K562 (cell line): ENCODE data around the gene CGREF1. TPM values are rescaled to one million over a fixed set of nuclear protein-coding genes. Genes with fewer than 3 reads are reported as not detected.

Experiments used
- EGR1 ChIP-seq: fragments of 450-650 bp; conservative IDR thresholded peaks from 2 replicates; pipeline ENCODE4 v1.6.1; 2017; ENCODE audit warnings: mild to moderate bottlenecking
- HDAC2 ChIP-seq: fragments of 450-650 bp; IDR thresholded peaks from 2 replicates; pipeline ENCODE4 v1.6.1; 2016; ENCODE audit warnings: mild to moderate bottlenecking
- HLTF ChIP-seq: fragments of 450-650 bp; IDR thresholded peaks from 2 replicates; pipeline ENCODE4 v1.6.1; 2016
- LARP7 ChIP-seq: fragments of 450-650 bp; IDR thresholded peaks from 2 replicates; pipeline ENCODE4 v1.6.1; 2016
- MCM5 ChIP-seq: fragments of 450-650 bp; IDR thresholded peaks from 2 replicates; pipeline ENCODE4 v1.6.1; 2016; ENCODE audit warnings: low read depth
- PHTF2 ChIP-seq: fragments of 250-450 bp; sonication (Bioruptor Pico); IDR thresholded peaks from 2 replicates; pipeline ENCODE4 v1.5.0; 2021; ENCODE audit warnings: mild to moderate bottlenecking
- POLR2G ChIP-seq: fragments of 200-400 bp; formaldehyde crosslinking; IDR thresholded peaks from 2 replicates; pipeline ENCODE4 v1.6.1; 2017; ENCODE audit warnings: low read depth, mild to moderate bottlenecking, antibody characterized with exemption, low read length, moderate library complexity
- PRMT5 ChIP-seq: sonication (generic); formaldehyde crosslinking; IDR thresholded peaks from 2 replicates; pipeline ENCODE4 v1.5.0; 2020; ENCODE audit warnings: missing genetic modification reagents
- RBFOX2 ChIP-seq: fragments of 200-400 bp; formaldehyde crosslinking; IDR thresholded peaks from 2 replicates; pipeline ENCODE4 v1.6.1; 2017; ENCODE audit warnings: low read depth, mild to moderate bottlenecking, low read length, moderate library complexity
- ZBTB40 ChIP-seq, 2 experiments: fragments of 450-650 bp in 1 of 2; sonication (generic) in 1 of 2; formaldehyde crosslinking in 1 of 2; IDR thresholded peaks; 2 replicates each; pipeline versions ENCODE4 v1.7.1 to v1.9.0; 2016 to 2022; ENCODE audit warnings: inconsistent platforms in 1 of 2, mild to moderate bottlenecking in 1 of 2, missing genetic modification reagents in 1 of 2
- ZNF407 ChIP-seq: fragments of 450-650 bp; IDR thresholded peaks from 2 replicates; pipeline ENCODE4 v1.6.1; 2016; ENCODE audit warnings: low read depth
- polyA plus RNA-seq, 8 experiments: library from polyadenylated mRNA; depleted of rRNA in 4 of 8; stranded (reverse) in 5 of 8; unstranded in 3 of 8; fragments of >200 nt; fragmentation: Nextera tagmentation in 2 of 8; fragmentation: Illumina TruSeq in 1 of 8; extraction: Ambion mirVana in 2 of 8; extraction: Trizol in 1 of 8; gene quantifications; 2 replicates each; pipeline versions ENCODE4 v1.2.1 to v1.2.3, GENCODE V29; 2011 to 2014; ENCODE audit warnings: inconsistent platforms in 1 of 8, missing spikeins in 1 of 8
- total RNA-seq, 7 experiments: library from RNA; depleted of rRNA in 6 of 7; stranded (reverse); fragments of >200 nt in 6 of 7; fragmentation: Illumina TruSeq in 2 of 7; extraction: Trizol in 2 of 7; gene quantifications; 2 replicates each; pipeline versions ENCODE4 v1.2.1 to v1.2.3, GENCODE V29; 2011 to 2021; ENCODE audit warnings: low replicate concordance in 1 of 7

Gene CGREF1
- total and polyA plus RNA-seq, 9 of the 15 experiments (the other 6 are each of a cell fraction or from before 2014, with no cell fraction given), result 0.07 to 0.50 (median 0.37) TPM

- TF ChIP-seq ZNF407 (no peak), POLR2G (peak; percentile 3; the same call in 1 of the 2 replicates), HLTF (no peak), HDAC2 (peak; percentile 20; the same call in 1 of the 2 replicates), EGR1 (peak; percentile 89; the same call in 1 of the 2 replicates), PRMT5 (CRISPR knock-in tag) (no peak), MCM5 (no peak), LARP7 (0 out of 2 replicates have a peak, but pooled peaks have one; percentile 17), PHTF2 (CRISPR knock-in tag) (no peak), ZBTB40 (IDR thresholded peaks at IDR 0.05) (peak; percentile 8; the same call in 1 of the 2 replicates), ZBTB40 (CRISPR knock-in tag; IDR thresholded peaks at IDR 0.05) (no peak), RBFOX2 (peak; percentile 32; the same call in 1 of the 2 replicates)
Measured at GRCh38 chr2:27134781-27135477, 16.0 kb upstream of the CGREF1 start (continued).
